Smooth muscle cell of the pulmonary artery (primary cell): ENCODE data around the gene SLC6A18. TPM values are rescaled to one million over a fixed set of nuclear protein-coding genes. Genes with fewer than 3 reads are reported as not detected.

Source experiments
- total RNA-seq: library from RNA; depleted of rRNA; stranded (reverse); fragments of >200 nt; gene quantifications from 2 replicates; pipeline ENCODE4 v1.2.3, GENCODE V29; 2014

The SLC6A18 gene, protein sequence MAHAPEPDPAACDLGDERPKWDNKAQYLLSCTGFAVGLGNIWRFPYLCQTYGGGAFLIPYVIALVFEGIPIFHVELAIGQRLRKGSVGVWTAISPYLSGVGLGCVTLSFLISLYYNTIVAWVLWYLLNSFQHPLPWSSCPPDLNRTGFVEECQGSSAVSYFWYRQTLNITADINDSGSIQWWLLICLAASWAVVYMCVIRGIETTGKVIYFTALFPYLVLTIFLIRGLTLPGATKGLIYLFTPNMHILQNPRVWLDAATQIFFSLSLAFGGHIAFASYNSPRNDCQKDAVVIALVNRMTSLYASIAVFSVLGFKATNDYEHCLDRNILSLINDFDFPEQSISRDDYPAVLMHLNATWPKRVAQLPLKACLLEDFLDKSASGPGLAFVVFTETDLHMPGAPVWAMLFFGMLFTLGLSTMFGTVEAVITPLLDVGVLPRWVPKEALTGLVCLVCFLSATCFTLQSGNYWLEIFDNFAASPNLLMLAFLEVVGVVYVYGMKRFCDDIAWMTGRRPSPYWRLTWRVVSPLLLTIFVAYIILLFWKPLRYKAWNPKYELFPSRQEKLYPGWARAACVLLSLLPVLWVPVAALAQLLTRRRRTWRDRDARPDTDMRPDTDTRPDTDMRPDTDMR
- total RNA-seq, result not detected in 2 replicates

DNA sequence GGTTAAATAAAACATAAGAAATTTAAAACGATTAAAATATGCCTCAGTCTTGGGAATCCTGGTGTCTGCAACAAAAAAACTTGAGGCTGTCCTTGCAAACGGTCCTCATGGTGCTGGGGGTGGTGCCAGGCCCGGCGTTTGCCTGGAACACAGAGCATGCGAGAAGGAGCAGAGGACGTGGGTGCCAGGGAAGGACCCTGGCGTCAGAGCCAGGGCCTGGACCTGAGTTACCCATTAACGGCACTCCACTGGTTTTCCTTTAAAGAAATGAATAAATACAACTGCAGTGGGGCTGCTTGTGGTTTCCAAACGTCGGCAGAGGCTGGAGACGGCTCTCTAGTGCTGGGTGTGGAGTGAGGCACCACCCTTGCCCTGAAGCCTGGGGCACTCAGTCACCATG, at the start of gene SLC6A18:
Gene SLC6A18, plus strand, starts transcription at position 301 of the 400 bp plus-strand sequence. Its CDS starts 97 bp downstream, at position 398.

DNA sequence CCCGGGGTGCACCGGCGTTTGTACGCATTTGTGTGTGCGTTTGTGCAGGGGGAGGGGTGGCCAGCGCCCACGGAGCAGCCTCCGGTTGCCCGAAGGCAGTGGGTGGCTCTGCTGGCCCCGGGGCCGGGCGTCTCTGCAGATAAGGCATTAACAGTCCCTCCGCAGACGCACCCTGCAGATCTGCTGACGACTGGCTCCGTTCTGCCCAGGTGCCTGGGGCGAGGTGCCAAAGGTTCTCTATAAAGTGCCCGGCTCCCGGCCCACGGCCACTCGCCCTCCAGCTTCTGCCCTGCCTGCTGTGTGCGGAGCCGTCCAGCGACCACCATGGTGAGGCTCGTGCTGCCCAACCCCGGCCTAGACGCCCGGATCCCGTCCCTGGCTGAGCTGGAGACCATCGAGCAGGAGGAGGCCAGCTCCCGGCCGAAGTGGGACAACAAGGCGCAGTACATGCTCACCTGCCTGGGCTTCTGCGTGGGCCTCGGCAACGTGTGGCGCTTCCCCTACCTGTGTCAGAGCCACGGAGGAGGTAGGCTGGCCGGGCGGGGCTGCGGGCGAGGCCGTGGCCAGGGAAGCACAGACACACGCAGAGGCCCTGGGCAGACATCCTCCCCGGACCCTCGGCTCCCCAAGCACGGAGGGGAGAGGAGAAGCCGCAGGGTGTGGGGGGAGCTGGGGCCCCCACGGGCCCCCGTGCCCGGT, 23.7 kb upstream of the SLC6A18 start, which contains the start of gene SLC6A19:
Gene SLC6A19, plus strand, starts transcription at position 269 of the 699 bp plus-strand sequence. Its CDS starts 56 bp downstream, at position 325.

DNA sequence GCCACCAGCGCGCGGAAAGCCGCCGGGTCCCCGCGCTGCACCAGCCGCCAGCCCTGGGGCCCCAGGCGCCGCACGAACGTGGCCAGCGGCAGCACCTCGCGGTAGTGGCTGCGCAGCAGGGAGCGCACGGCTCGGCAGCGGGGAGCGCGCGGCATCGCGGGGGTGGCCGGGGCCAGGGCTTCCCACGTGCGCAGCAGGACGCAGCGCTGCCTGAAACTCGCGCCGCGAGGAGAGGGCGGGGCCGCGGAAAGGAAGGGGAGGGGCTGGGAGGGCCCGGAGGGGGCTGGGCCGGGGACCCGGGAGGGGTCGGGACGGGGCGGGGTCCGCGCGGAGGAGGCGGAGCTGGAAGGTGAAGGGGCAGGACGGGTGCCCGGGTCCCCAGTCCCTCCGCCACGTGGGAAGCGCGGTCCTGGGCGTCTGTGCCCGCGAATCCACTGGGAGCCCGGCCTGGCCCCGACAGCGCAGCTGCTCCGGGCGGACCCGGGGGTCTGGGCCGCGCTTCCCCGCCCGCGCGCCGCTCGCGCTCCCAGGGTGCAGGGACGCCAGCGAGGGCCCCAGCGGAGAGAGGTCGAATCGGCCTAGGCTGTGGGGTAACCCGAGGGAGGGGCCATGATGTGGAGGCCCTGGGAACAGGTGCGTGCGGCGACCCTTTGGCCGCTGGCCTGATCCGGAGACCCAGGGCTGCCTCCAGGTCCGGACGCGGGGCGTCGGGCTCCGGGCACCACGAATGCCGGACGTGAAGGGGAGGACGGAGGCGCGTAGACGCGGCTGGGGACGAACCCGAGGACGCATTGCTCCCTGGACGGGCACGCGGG, 69.9 kb downstream of the SLC6A18 start, which contains the start of gene TERT:
Gene TERT, minus strand, starts transcription at position 234 of the 815 bp plus-strand sequence. Its CDS starts 79 bp downstream, at position 155.

Other genes starting within 250 kb of the SLC6A18 start
- 0.50 and 3.5 TPM in 2 replicates for gene NKD2, start 216.6 kb upstream of the SLC6A18 start, total RNA-seq
- gene SLC12A7, start 113.3 kb upstream of the SLC6A18 start, total RNA-seq, result 20.9 and 30.8 TPM in 2 replicates
- gene SLC6A19, start 23.8 kb upstream of the SLC6A18 start, total RNA-seq, result not detected in 2 replicates
- not detected in 2 replicates for gene TERT, start 69.7 kb downstream of the SLC6A18 start, total RNA-seq
- gene CLPTM1L, start 119.7 kb downstream of the SLC6A18 start, total RNA-seq, result 341 and 425 TPM in 2 replicates
- gene SLC6A3, start 220.1 kb downstream of the SLC6A18 start, total RNA-seq, result not detected in 2 replicates